KMS-11 (cell line): ENCODE results near the gene SRP68.
A peak's percentile ranks its signal among the peaks of the same experiment; 100 is the strongest.

Experiments
- H2AFZ ChIP-seq: fragments of 200-600 bp; sonication (generic); 2 replicates; pipeline ENCODE4 v1.6.1; 2016; ENCODE audit warnings: antibody characterized with exemption, mixed run types, low read depth
- H3K27ac ChIP-seq: fragments of 200-600 bp; sonication (generic); 2 replicates; pipeline ENCODE4 v1.6.1; 2016; ENCODE audit warnings: mild to moderate bottlenecking, mixed run types
- H3K27me3 ChIP-seq: fragments of 200-600 bp; sonication (generic); 2 replicates; pipeline ENCODE4 v1.6.1; 2017; ENCODE audit warnings: mild to moderate bottlenecking, low read depth, mixed run types, moderate library complexity; ENCODE audit not compliant: insufficient read depth
- H3K36me3 ChIP-seq: fragments of 200-600 bp; sonication (generic); 2 replicates; pipeline ENCODE4 v1.6.1; 2017; ENCODE audit warnings: mild to moderate bottlenecking, mixed run types; ENCODE audit not compliant: insufficient read depth
- H3K4me1 ChIP-seq: fragments of 200-600 bp; sonication (generic); 2 replicates; pipeline ENCODE4 v1.6.1; 2016; ENCODE audit warnings: mild to moderate bottlenecking, low read depth, mixed run types; ENCODE audit not compliant: poor library complexity, severe bottlenecking
- H3K4me2 ChIP-seq: fragments of 200-600 bp; sonication (generic); 2 replicates; pipeline ENCODE4 v1.7.0; 2016; ENCODE audit warnings: mild to moderate bottlenecking, mixed run types
- H3K4me3 ChIP-seq: fragments of 200-600 bp; sonication (generic); IDR thresholded peaks from 2 replicates; pipeline ENCODE4 v1.6.1; 2017; ENCODE audit warnings: low read depth, low read length, mixed read lengths; ENCODE audit not compliant: insufficient read depth
- H3K79me2 ChIP-seq: fragments of 200-600 bp; sonication (generic); 2 replicates; pipeline ENCODE4 v1.6.1; 2016; ENCODE audit warnings: low read depth, mixed run types; ENCODE audit not compliant: insufficient read depth
- H3K9ac ChIP-seq: fragments of 200-600 bp; sonication (generic); 2 replicates; pipeline ENCODE4 v1.6.1; 2016; ENCODE audit warnings: mild to moderate bottlenecking, mixed run types
- H4K20me1 ChIP-seq: fragments of 200-600 bp; sonication (generic); 2 replicates; pipeline ENCODE4 v1.6.1; 2016; ENCODE audit warnings: mild to moderate bottlenecking, mixed run types; ENCODE audit not compliant: insufficient read depth
- CTCF ChIP-seq: fragments of 200-600 bp; sonication (generic); conservative IDR thresholded peaks from 2 replicates; pipeline ENCODE4 v1.6.1; 2017; ENCODE audit warnings: low read depth, mild to moderate bottlenecking, antibody characterized with exemption, low read length, moderate library complexity, mixed read lengths

Gene SRP68

GRCh38 chr17:76018340-76018680 lies 54.0 kb downstream of the SRP68 start:
- no peaks in the 10 kb centered on the region for H3K79me2 ChIP-seq
- no peak overlapping the region for H3K4me3 ChIP-seq
- TF ChIP-seq CTCF: no peak
- no peaks in the 10 kb centered on the region; the same call in 1 of the 2 replicates for H3K27me3 ChIP-seq
- no peak overlapping the region for H3K4me2 ChIP-seq
- H2AFZ ChIP-seq: no peak overlapping the region
- H4K20me1 ChIP-seq: no peaks in the 10 kb centered on the region
- peaks cover 3% of the 10 kb centered on the region for H3K4me1 ChIP-seq
- no peaks in the 10 kb centered on the region for H3K36me3 ChIP-seq
- H3K27ac ChIP-seq: no peak overlapping the region
- no peak overlapping the region for H3K9ac ChIP-seq

- Histone ChIP-seq H3K36me3 (no peaks in the 10 kb centered on the region), H3K79me2 (no peaks in the 10 kb centered on the region), H3K4me2 (no peak overlapping the region), H4K20me1 (no peaks in the 10 kb centered on the region), H3K27me3 (no peaks in the 10 kb centered on the region; the same call in 1 of the 2 replicates), H3K9ac (no peak overlapping the region), H3K4me3 (no peak overlapping the region), H3K27ac (no peak overlapping the region), H2AFZ (no peak overlapping the region), H3K4me1 (peaks cover 3% of the 10 kb centered on the region)
- TF ChIP-seq CTCF: no peak
Measured at GRCh38 chr17:76017481-76018339, 54.6 kb downstream of the SRP68 start.

- Histone ChIP-seq H3K9ac (no peak overlapping the region), H3K4me2 (no peak overlapping the region), H4K20me1 (no peaks in the 10 kb centered on the region), H3K36me3 (no peaks in the 10 kb centered on the region), H3K4me3 (no peak overlapping the region), H3K4me1 (peaks cover 3% of the 10 kb centered on the region), H3K27me3 (peaks cover 9% of the 10 kb centered on the region; the same call in 1 of the 2 replicates), H3K27ac (no peak overlapping the region), H3K79me2 (no peaks in the 10 kb centered on the region), H2AFZ (no peak overlapping the region)
- no peak for TF ChIP-seq CTCF
Measured at GRCh38 chr17:76014925-76015261, 57.4 kb downstream of the SRP68 start.

DNA sequence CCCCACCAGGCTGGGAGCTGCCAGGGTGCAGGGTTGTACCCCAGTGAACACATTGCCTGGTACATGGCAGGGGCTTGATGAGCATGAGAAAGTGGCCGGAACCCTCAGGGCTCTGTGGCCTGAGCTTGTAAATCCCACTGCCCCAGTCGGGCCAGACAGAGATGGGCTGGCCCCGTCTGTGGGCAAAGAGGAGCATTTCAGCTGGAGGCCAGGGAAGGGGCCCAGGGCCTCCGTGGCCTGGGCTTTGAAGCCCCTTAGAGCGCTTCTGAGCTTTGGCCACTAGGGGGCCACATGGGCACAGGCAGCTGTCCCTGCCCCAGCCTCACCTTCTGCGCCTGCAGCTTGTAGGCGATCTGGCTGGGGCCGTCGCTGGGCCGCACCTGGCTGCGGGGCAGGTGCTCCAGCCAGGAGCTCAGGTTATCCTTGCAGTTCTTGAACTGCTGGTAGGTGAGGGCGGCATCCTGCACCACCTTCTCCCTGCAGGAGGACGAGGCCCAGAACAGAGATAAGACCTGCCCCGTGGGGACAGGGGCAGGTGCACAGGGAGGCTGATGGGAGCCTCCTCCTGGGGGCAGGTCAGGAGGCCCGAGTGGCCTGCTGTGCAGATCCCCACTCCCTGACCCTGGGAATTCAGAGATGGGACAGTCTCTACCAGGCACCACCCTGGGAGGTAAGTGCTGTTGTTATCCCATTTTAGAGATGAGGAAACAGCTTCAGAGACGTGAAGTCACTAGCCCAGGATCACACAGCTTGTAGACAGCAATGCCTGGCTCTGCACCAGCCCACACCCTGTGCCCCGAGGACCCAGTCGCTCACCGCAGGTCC lies 58.0 kb downstream of the SRP68 start:
- H3K4me1 ChIP-seq: peaks cover 3% of the 10 kb centered on the region
- no peaks in the 10 kb centered on the region for H3K79me2 ChIP-seq
- H2AFZ ChIP-seq: peak overlapping the region; percentile 38; the same call in 1 of the 2 replicates
- H3K36me3 ChIP-seq: no peaks in the 10 kb centered on the region
- no peak overlapping the region for H3K4me3 ChIP-seq
- peak overlapping the region; percentile 32 for H3K4me2 ChIP-seq
- H3K27me3 ChIP-seq: peaks cover 13% of the 10 kb centered on the region; the same call in 1 of the 2 replicates
- no peak overlapping the region for H3K9ac ChIP-seq
- peak; percentile 98 for TF ChIP-seq CTCF
- H3K27ac ChIP-seq: no peak overlapping the region
- no peaks in the 10 kb centered on the region for H4K20me1 ChIP-seq
